ENCODE data around the gene AKAP8L.

- TF ChIP-seq, protein P1, sequence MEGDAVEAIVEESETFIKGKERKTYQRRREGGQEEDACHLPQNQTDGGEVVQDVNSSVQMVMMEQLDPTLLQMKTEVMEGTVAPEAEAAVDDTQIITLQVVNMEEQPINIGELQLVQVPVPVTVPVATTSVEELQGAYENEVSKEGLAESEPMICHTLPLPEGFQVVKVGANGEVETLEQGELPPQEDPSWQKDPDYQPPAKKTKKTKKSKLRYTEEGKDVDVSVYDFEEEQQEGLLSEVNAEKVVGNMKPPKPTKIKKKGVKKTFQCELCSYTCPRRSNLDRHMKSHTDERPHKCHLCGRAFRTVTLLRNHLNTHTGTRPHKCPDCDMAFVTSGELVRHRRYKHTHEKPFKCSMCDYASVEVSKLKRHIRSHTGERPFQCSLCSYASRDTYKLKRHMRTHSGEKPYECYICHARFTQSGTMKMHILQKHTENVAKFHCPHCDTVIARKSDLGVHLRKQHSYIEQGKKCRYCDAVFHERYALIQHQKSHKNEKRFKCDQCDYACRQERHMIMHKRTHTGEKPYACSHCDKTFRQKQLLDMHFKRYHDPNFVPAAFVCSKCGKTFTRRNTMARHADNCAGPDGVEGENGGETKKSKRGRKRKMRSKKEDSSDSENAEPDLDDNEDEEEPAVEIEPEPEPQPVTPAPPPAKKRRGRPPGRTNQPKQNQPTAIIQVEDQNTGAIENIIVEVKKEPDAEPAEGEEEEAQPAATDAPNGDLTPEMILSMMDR (IDR thresholded peaks at IDR 0.05): no peak
- no peak for TF ChIP-seq POLR2A (IDR thresholded peaks at IDR 0.05)
These were observed 17.4 kb downstream of the AKAP8L start for GRCh38 chr19:15401397-15401710.

Data from esophagus squamous epithelium (tissue), 4 donors.